Ascending aorta (tissue), 2 donors: ENCODE measurements around the gene SLC39A2. TPM values are rescaled to one million over a fixed set of nuclear protein-coding genes. Genes with fewer than 3 reads are reported as not detected.
A peak's percentile ranks its signal among the peaks of the same experiment; 100 is the strongest.

ENCODE experiments used
- DNase-seq, 2 donors: peaks; one replicate each; pipeline ENCODE4 v3.0.0-alpha.2; 2019; ENCODE audit warnings: low spot score in 2 of 2
- H3K27ac ChIP-seq, 2 donors: fragments of 200-600 bp; sonication (generic); one replicate each; pipeline ENCODE4 v1.5.1; 2016 to 2017; ENCODE audit warnings: mild to moderate bottlenecking in 1 of 2
- H3K27me3 ChIP-seq: fragments of 200-600 bp; sonication (generic); one replicate; pipeline ENCODE4 v1.5.1; 2017
- H3K36me3 ChIP-seq, 2 donors: fragments of 200-600 bp; sonication (generic); one replicate each; pipeline ENCODE4 v1.5.1; 2016
- H3K4me1 ChIP-seq, 2 donors: fragments of 200-600 bp; sonication (generic); one replicate each; pipeline ENCODE4 v1.5.1; 2016 to 2017; ENCODE audit warnings: mild to moderate bottlenecking in 1 of 2
- H3K4me3 ChIP-seq, 2 donors: fragments of 200-600 bp; sonication (generic); one replicate each; pipeline ENCODE4 v1.5.1; 2016 to 2017; ENCODE audit warnings: mild to moderate bottlenecking in 1 of 2
- H3K9me3 ChIP-seq, 2 donors: fragments of 200-600 bp; sonication (generic); one replicate each; pipeline ENCODE4 v1.5.1; 2016
- CTCF ChIP-seq, 3 experiments: fragments of 200-600 bp in 2 of 3; fragments of 450-650 bp in 1 of 3; sonication (generic) in 2 of 3; IDR thresholded peaks; one replicate each; pipeline ENCODE4 v1.5.1; 2016 to 2019; ENCODE audit warnings: antibody characterized with exemption in 3 of 3, mild to moderate bottlenecking in 1 of 3, moderate library complexity in 1 of 3
- intact Hi-C: fragments of 100-400 bp; cut with DNase I; formaldehyde crosslinking; loops from one replicate; pipeline ENCODE4 v1.15.1; 2023
- total RNA-seq: library from RNA; depleted of rRNA; stranded (reverse); fragments of >200 nt; gene quantifications from one replicate; pipeline ENCODE4 v1.1.0, GENCODE V29; 2016

SLC39A2 gene
- total RNA-seq, 1 donor from 2014 or later = not detected

- no peak for DNase-seq
- intact Hi-C loops = loop anchor here (1.0 to 5.0 kb wide), 2 partner anchors 13 to 414 kb away; no protein-coding TSS in a partner anchor
- Histone ChIP-seq H3K36me3 (peaks cover 0 to 3% of the 10 kb centered on the region in 2 donors), H3K4me3 (peak overlapping the region; percentile 67 to 93), H3K9me3 (no peaks in the 10 kb centered on the region), H3K27ac (peak overlapping the region; percentile 84 to 88), H3K27me3 (no peaks in the 10 kb centered on the region), H3K4me1 (peaks cover 6 to 20% of the 10 kb centered on the region in 2 donors)
- TF ChIP-seq CTCF (IDR thresholded peaks at IDR 0.05) = no peak
Observed at GRCh38 chr14:21026274-21026987, 27.3 kb downstream of the SLC39A2 start.

- H3K27ac ChIP-seq = peak overlapping the region; percentile 84 to 88
- no peak for DNase-seq
- no peaks in the 10 kb centered on the region for H3K27me3 ChIP-seq
- H3K4me3 ChIP-seq = no peak overlapping the region
- no peaks in the 10 kb centered on the region for H3K9me3 ChIP-seq
- no peaks in the 10 kb centered on the region for H3K36me3 ChIP-seq
- H3K4me1 ChIP-seq = peaks cover 6 to 20% of the 10 kb centered on the region in 2 donors
- no peak for TF ChIP-seq CTCF (IDR thresholded peaks at IDR 0.05)
- intact Hi-C loops = loop anchor here (1.0 to 5.0 kb wide), 2 partner anchors 12 to 415 kb away; no protein-coding TSS in a partner anchor
Observed at GRCh38 chr14:21026988-21027315, 27.9 kb downstream of the SLC39A2 start.

- Histone ChIP-seq H3K27ac (no peak within 1 kb of the TSS), H3K4me1 (peaks cover 0 to 14% of the 10 kb centered on the region in 2 donors), H3K9me3 (no peaks in the 10 kb centered on the region), H3K27me3 (no peaks in the 10 kb centered on the region), H3K4me3 (no peak within 1 kb of the TSS), H3K36me3 (no peaks in the 10 kb centered on the region)
- TF ChIP-seq CTCF (IDR thresholded peaks at IDR 0.05) = no peak
- intact Hi-C loops = loop anchor here (5.0 kb wide), 1 partner anchor 418 kb away; no protein-coding TSS in a partner anchor
- DNase-seq = no peak
Observed at GRCh38 chr14:21029917-21030316, 30.8 kb downstream of the SLC39A2 start, which contains the start of gene TPPP2. TSS of gene TPPP2 (plus strand) at chr14:21030217. CDS start at chr14:21030582, 365 bp downstream.

- intact Hi-C loops = no loop called here
- peaks cover 0 to 14% of the 10 kb centered on the region in 2 donors for H3K4me1 ChIP-seq
- H3K27me3 ChIP-seq = no peaks in the 10 kb centered on the region
- no peaks in the 10 kb centered on the region for H3K9me3 ChIP-seq
- H3K36me3 ChIP-seq = no peaks in the 10 kb centered on the region
- no peak for DNase-seq
- H3K27ac ChIP-seq = no peak overlapping the region
- no peak overlapping the region for H3K4me3 ChIP-seq
- no peak for TF ChIP-seq CTCF (IDR thresholded peaks at IDR 0.05)
Observed at GRCh38 chr14:21030531-21030930, 31.4 kb downstream of the SLC39A2 start.

- Histone ChIP-seq H3K27ac (no peak overlapping the region), H3K36me3 (no peaks in the 10 kb centered on the region), H3K9me3 (no peaks in the 10 kb centered on the region), H3K4me1 (no peaks in the 10 kb centered on the region), H3K4me3 (no peak overlapping the region), H3K27me3 (no peaks in the 10 kb centered on the region)
- no peak for DNase-seq
- no peak for TF ChIP-seq CTCF (IDR thresholded peaks at IDR 0.05)
- intact Hi-C loops = no loop called here
Observed at GRCh38 chr14:21032326-21033132, 33.4 kb downstream of the SLC39A2 start.
